Bronchial epithelial cell (primary cell): ENCODE results near the gene ZCCHC12. TPM values are rescaled to one million over a fixed set of nuclear protein-coding genes. Genes with fewer than 3 reads are reported as not detected.
"Not testable (repeated sequence)": the region's sequence is repeated elsewhere in the genome, so short reads cannot be mapped to it uniquely, and the experiment has no call there.

Experiments
- DNase-seq: peaks from one replicate; pipeline ENCODE4 v3.0.0-alpha.2; 2010; ENCODE audit warnings: low read depth
- FAIRE-seq: peaks from 2 replicates; lab custom pipeline; 2011; peaks lifted over from hg19 to GRCh38; lab: Jason Lieb, UNC
- H3K27me3 ChIP-seq: 2 replicates; pipeline ENCODE4 v1.5.1; 2011; ENCODE audit warnings: low read length; ENCODE audit not compliant: control insufficient read depth, insufficient read depth
- H3K36me3 ChIP-seq: 2 replicates; pipeline ENCODE4 v1.5.1; 2011; ENCODE audit warnings: low read length; ENCODE audit not compliant: control insufficient read depth, insufficient read depth
- H3K4me3 ChIP-seq: 2 replicates; pipeline ENCODE4 v1.5.1; 2011; ENCODE audit warnings: mild to moderate bottlenecking, low read depth, low read length, control low read depth
- CTCF ChIP-seq: IDR thresholded peaks from 2 replicates; pipeline ENCODE4 v1.5.1; 2011; ENCODE audit warnings: mild to moderate bottlenecking, moderate library complexity, low read length, control low read depth, inconsistent platforms; ENCODE audit not compliant: insufficient read depth, severe bottlenecking
- total RNA-seq: library from RNA; depleted of rRNA; stranded (reverse); fragments of >200 nt; gene quantifications from 2 replicates; pipeline ENCODE4 v1.2.1, GENCODE V29; 2014

The ZCCHC12 gene
- total RNA-seq, 1 donor from 2014 or later, result under 0.01 TPM

GRCh38 chrX:118802857-118803256, 20.8 kb upstream of the ZCCHC12 start:
- Histone ChIP-seq H3K27me3 (no peaks in the 10 kb centered on the region), H3K36me3 (no peaks in the 10 kb centered on the region), H3K4me3 (no peak overlapping the region)
- no peak for TF ChIP-seq CTCF
- FAIRE-seq (no peak), DNase-seq (peak; percentile 15)

- Histone ChIP-seq H3K4me3 (no peak overlapping the region), H3K27me3 (no peaks in the 10 kb centered on the region), H3K36me3 (no peaks in the 10 kb centered on the region)
- DNase-seq, result peak; percentile 42
- peak; percentile 68 for TF ChIP-seq CTCF
- FAIRE-seq, result no peak
Measured at GRCh38 chrX:118807151-118808017, 16.2 kb upstream of the ZCCHC12 start.

- FAIRE-seq, H3K4me3 ChIP-seq, DNase-seq, H3K36me3 ChIP-seq, H3K27me3 ChIP-seq: not testable (repeated sequence)
Measured at GRCh38 chrX:118817257-118817656, 6.4 kb upstream of the ZCCHC12 start.

GRCh38 chrX:118824173-118824730, 628 bp downstream of the ZCCHC12 start:
- FAIRE-seq (no peak), DNase-seq (no peak)
- peaks cover 24% of the 10 kb centered on the region for H3K27me3 ChIP-seq
- no peak for TF ChIP-seq CTCF
- no peak overlapping the region for H3K4me3 ChIP-seq
- H3K36me3 ChIP-seq, result no peaks in the 10 kb centered on the region

GRCh38 chrX:118825227-118825626, 1.6 kb downstream of the ZCCHC12 start:
- Histone ChIP-seq H3K36me3 (no peaks in the 10 kb centered on the region), H3K27me3 (peaks cover 24% of the 10 kb centered on the region), H3K4me3 (no peak overlapping the region)
- FAIRE-seq, result no peak
- no peak for TF ChIP-seq CTCF
- no peak for DNase-seq

GRCh38 chrX:118839334-118839958, 15.8 kb downstream of the ZCCHC12 start:
- H3K36me3 ChIP-seq, result no peaks in the 10 kb centered on the region
- DNase-seq (peak; percentile 10), FAIRE-seq (no peak)
- peak; percentile 68 for TF ChIP-seq CTCF
- H3K27me3 ChIP-seq, result no peaks in the 10 kb centered on the region
- peak overlapping the region; percentile 39 for H3K4me3 ChIP-seq
